GM21423 (cell line): Measurements from ENCODE around the gene EPM2AIP1.
"Not testable (repeated sequence)": the region's sequence is repeated elsewhere in the genome, so short reads cannot be mapped to it uniquely, and the experiment has no call there.

Experiments
- ATAC-seq: cut with Tn5 transposase; IDR thresholded peaks from one replicate; pipeline ENCODE4 v1.9.1; 2021; ENCODE audit warnings: mild to moderate bottlenecking, moderate library complexity; ENCODE audit not compliant: unreplicated experiment

The EPM2AIP1 gene

GRCh38 chr3:36992806-36993325 lies at the start of gene EPM2AIP1:
Gene EPM2AIP1, minus strand, starts transcription at chr3:36993131. Its CDS starts 54 bp downstream, at chr3:36993077.
- peak; percentile 82 for ATAC-seq

- not testable (repeated sequence) for ATAC-seq
Measured at GRCh38 chr3:37042712-37043111, 49.8 kb upstream of the EPM2AIP1 start.

DNA sequence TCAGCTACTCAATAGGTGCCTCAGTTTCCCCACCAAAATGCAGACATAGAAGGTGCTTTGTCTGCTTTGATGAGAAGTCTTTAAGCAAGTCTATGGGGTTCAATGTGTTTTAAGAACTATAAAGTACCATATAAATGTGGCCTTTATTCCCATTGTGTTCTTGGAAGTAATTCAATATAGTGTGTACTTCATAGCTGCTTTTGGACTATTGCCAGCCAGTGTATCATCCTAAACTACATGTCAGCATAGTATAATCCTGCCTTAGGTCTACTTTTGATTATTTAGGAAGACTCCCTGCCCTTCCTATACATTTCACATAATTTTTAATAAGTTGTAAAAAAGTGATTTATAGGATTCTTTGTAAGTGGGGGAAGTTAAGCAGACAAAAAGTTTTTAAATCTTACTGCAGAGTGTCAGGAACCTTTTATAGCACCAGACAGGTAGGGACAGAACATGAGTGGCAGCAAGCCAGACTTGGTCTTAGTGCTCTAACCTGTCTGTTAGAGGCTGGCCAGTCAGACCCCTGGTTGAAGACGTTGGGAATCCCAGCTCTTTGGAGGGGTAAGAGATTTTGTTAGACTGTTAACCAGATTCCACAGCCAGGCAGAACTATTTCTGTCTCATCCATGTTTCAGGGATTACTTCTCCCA lies 48.7 kb upstream of the EPM2AIP1 start:
- ATAC-seq, result no peak

DNA sequence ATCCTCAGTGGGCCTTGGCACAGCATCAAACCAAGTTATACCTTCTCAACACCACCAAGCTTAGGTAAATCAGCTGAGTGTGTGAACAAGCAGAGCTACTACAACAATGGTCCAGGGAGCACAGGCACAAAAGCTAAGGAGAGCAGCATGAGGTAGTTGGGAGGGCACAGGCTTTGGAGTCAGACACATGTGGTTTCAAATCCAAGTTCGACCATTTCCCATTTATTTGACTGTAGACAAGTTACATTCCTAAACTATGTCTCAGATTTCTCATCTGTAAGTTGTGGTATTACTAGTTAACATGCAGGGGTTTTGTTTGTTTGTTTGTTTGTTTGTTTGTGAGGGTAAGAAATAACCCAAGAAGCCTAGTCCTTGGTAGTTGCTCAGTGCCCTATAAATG lies 47.3 kb upstream of the EPM2AIP1 start:
- no peak for ATAC-seq

GRCh38 chr3:37039161-37039846 lies 46.4 kb upstream of the EPM2AIP1 start:
- no peak for ATAC-seq

GRCh38 chr3:37037352-37037751 lies 44.4 kb upstream of the EPM2AIP1 start:
- no peak for ATAC-seq

GRCh38 chr3:37032961-37033360 lies 40.0 kb upstream of the EPM2AIP1 start:
- ATAC-seq, result no peak

- ATAC-seq, result no peak
Measured at GRCh38 chr3:37031096-37031682, 38.3 kb upstream of the EPM2AIP1 start.

GRCh38 chr3:37030588-37030987 lies 37.7 kb upstream of the EPM2AIP1 start:
- ATAC-seq, result no peak

DNA sequence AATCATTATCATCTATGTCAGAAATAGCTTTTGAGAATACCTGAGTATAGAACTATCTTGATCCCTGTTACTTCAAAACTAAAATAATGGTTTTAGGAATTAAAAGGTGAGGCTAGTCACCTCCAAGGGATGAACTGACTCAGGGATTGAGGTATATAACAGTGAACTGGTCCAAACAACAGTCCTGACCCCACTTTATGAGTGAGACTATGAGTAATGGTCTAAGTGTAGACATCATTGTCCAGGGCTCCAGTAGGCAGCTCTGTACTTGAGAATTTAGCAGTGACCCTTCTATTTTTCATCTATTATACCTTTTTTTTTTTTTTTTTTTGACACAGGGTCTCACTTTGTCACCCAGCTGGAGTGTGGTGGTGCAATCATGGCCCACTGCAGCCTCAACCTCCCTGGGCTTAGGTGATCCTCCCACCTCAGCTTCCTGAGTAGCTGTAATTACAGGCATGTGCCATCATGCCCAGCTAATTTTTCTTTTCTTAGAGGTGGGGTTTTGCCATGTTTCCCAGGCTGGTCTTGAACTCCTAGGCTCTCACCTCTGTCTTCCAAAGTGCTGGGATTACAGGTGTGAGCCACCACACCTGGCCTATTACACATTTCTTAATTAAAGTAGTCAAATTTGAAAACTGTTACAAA lies 36.7 kb upstream of the EPM2AIP1 start:
- no peak for ATAC-seq

DNA sequence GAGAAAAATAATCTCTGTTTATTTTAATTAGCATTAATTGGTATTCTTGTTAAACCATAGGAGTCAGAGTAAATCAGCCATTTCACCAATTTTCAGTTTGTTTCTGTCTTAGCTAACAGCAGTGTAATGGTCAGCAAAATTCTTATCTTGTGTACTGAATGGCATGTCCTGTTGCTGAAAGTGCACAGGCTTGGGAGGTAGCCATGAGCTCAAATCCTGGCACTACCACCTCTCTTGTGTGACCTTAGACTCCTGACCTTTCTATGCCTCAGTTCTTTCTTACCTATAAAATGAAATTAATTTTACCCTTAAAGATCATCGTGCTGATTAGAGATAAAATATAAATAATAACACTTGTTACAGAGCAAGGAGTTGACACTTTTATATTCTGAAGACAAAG lies 36.2 kb upstream of the EPM2AIP1 start:
- no peak for ATAC-seq

- ATAC-seq, result no peak
Measured at GRCh38 chr3:37028329-37028728, 35.4 kb upstream of the EPM2AIP1 start.

GRCh38 chr3:37026851-37027250 lies 33.9 kb upstream of the EPM2AIP1 start:
- ATAC-seq, result no peak

DNA sequence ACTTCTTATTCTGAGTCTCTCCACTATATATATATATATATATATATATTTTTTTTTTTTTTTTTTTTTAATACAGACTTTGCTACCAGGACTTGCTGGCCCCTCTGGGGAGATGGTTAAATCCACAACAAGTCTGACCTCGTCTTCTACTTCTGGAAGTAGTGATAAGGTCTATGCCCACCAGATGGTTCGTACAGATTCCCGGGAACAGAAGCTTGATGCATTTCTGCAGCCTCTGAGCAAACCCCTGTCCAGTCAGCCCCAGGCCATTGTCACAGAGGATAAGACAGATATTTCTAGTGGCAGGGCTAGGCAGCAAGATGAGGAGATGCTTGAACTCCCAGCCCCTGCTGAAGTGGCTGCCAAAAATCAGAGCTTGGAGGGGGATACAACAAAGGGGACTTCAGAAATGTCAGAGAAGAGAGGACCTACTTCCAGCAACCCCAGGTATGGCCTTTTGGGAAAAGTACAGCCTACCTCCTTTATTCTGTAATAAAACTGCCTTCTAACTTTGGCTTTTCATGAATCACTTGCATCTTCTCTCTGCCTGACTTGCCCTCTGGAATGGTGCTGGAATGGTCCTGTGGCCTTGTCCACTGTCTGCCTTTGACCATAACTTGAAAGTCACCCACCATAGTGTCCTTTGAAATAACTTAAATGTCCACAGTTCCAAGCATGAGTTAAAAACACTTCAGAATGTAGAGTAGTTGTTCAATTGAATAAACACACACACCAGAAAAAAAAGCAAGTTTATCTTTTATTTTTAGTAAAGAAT lies 32.8 kb upstream of the EPM2AIP1 start:
- ATAC-seq, result no peak

- peak; percentile 74 for ATAC-seq
Measured at GRCh38 chr3:37024820-37025405, 32.0 kb upstream of the EPM2AIP1 start.

DNA sequence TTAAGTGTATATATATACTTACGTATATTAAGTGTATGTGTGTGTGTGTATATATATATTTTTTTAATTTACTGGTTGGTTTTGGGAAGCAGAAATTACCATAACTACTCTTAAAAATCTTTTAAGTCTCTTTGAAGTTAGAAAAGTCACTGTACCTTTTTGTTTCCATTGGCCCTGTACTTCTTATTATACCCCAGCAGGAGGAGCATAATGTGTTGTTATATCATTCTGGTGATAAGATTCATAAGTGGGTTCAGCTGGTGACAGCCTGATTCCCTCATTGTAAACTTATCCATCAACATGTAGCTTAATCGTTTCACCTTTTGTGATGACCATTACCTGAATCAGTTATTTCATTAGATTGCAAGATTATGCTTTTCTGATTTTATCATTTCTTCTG lies 31.2 kb upstream of the EPM2AIP1 start:
- no peak for ATAC-seq

GRCh38 chr3:37017683-37018082 lies 24.8 kb upstream of the EPM2AIP1 start:
- ATAC-seq, result no peak

DNA sequence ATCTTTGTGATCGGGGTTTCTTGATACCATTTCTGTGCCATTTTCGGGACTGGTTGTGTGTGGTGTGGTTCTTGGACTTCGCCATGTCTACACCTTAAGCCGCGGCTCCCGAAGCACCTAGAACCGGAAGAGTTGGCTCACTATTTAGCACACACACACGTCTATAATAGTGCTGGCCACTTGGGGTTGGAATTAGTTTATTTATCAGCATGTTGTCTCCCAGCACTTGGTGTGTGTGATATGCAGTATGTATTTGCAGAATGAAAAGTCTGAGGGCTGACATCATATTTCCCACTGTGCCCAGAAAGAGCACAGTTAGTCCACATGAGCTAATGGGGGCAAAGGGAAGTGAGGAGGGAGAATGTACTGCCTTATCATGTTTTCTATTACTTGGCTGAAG lies 24.0 kb upstream of the EPM2AIP1 start:
- no peak for ATAC-seq

DNA sequence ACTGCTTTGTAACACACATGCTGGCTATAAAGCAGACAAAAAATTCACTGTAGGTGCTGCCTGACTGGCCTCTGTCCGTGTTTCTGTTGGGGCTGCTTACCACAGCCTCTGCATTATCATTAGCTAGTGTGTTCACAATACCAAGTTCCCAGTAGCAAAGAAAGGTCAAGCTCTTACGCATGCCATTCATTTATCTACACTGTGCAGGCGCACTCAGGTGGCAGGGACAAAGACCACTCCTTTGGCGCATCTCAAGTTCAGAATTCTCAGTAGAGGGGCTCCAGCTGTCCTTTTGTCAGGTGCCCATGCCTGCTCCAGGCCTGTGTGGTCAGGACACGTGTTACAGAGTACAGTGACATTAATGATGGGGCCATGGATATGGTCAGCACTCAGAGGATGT lies 22.7 kb upstream of the EPM2AIP1 start:
- ATAC-seq, result no peak

DNA sequence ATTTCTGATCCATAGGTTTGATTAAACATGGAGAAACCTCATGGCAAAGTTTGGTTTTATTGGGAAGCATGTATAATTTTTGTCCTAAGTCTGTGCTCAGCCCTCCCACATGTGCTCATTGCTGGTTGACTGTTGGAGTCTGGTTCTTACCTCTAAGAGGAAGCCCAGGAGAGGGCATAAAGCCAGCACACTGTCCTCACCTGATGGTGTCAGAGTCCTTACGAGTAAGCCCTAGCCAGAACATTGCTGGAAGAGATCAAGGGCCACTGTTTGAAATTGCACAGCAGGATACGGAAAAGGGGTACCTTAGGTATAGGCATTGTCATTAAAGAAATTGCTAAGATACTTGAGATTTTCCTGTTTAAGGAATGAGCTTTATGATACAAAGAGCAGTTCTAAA lies 21.7 kb upstream of the EPM2AIP1 start:
- no peak for ATAC-seq
